Measurements from ENCODE around the gene AGAP1. TPM values are rescaled to one million over a fixed set of nuclear protein-coding genes. Genes with fewer than 3 reads are reported as not detected.

Gene AGAP1
- total RNA-seq, 1 donor from 2014 or later: 39.4 TPM

GRCh38 chr2:236119003-236119402, 625.2 kb downstream of the AGAP1 start:
- no peak overlapping the region for H3K27ac Mint-ChIP-seq (ENCODE audit: unreplicated experiment)
- H3K9me3 Mint-ChIP-seq (ENCODE audit: unreplicated experiment): no peaks in the 10 kb centered on the region
- FAIRE-seq: no peak

GRCh38 chr2:236119476-236119875, 625.6 kb downstream of the AGAP1 start:
- Histone ChIP-seq H3K4me3 (ENCODE audit: insufficient read depth, low read depth, low read length) (no peak overlapping the region), H4K20me1 (ENCODE audit: insufficient read depth, low read length) (no peaks in the 10 kb centered on the region), H3K79me2 (ENCODE audit: insufficient read depth, low read length) (no peaks in the 10 kb centered on the region), H3K27ac (ENCODE audit: low read depth, low read length) (no peak overlapping the region), H3K9me3 (ENCODE audit: insufficient read depth, low read depth, low read length) (no peaks in the 10 kb centered on the region), H3K27me3 (ENCODE audit: insufficient read depth, low read length) (no peaks in the 10 kb centered on the region), H2AFZ (ENCODE audit: low read depth, low read length) (no peak overlapping the region), H3K36me3 (ENCODE audit: insufficient read depth, low read length) (no peaks in the 10 kb centered on the region), H3K9ac (ENCODE audit: low read length) (no peak overlapping the region), H3K4me1 (ENCODE audit: insufficient read depth, low read length) (no peaks in the 10 kb centered on the region), H3K4me2 (ENCODE audit: low read length) (no peak overlapping the region)
- H3K36me3 Mint-ChIP-seq (ENCODE audit: low read depth, unreplicated experiment): peaks cover 10% of the 10 kb centered on the region
- no peak for DNase-seq (ENCODE audit: low read depth)
- peaks cover 1% of the 10 kb centered on the region for H3K27me3 Mint-ChIP-seq (ENCODE audit: low read depth, unreplicated experiment)
- H3K4me3 Mint-ChIP-seq (ENCODE audit: unreplicated experiment): no peak overlapping the region
- H3K9me3 Mint-ChIP-seq (ENCODE audit: unreplicated experiment): no peaks in the 10 kb centered on the region
- no peaks in the 10 kb centered on the region for H3K4me1 Mint-ChIP-seq (ENCODE audit: low read depth, unreplicated experiment)
- TF ChIP-seq EZH2 (IDR thresholded peaks at IDR 0.05; ENCODE audit: insufficient read depth, low read length): no peak
- TF ChIP-seq CTCF (IDR thresholded peaks at IDR 0.05; ENCODE audit: insufficient read depth, low read depth, low read length): no peak
- H3K27ac Mint-ChIP-seq (ENCODE audit: unreplicated experiment): no peak overlapping the region
- no peak for FAIRE-seq

More at GRCh38 chr2:236119003-236119402, 625.2 kb downstream of the AGAP1 start:
- no peak for DNase-seq (ENCODE audit: low read depth)
- Histone ChIP-seq H3K9ac (ENCODE audit: low read length) (no peak overlapping the region), H3K36me3 (ENCODE audit: insufficient read depth, low read length) (no peaks in the 10 kb centered on the region), H3K79me2 (ENCODE audit: insufficient read depth, low read length) (no peaks in the 10 kb centered on the region), H2AFZ (ENCODE audit: low read depth, low read length) (no peak overlapping the region), H3K4me2 (ENCODE audit: low read length) (no peak overlapping the region), H3K4me1 (ENCODE audit: insufficient read depth, low read length) (no peaks in the 10 kb centered on the region), H3K4me3 (ENCODE audit: insufficient read depth, low read depth, low read length) (no peak overlapping the region), H3K27me3 (ENCODE audit: insufficient read depth, low read length) (no peaks in the 10 kb centered on the region), H3K9me3 (ENCODE audit: insufficient read depth, low read depth, low read length) (no peaks in the 10 kb centered on the region), H3K27ac (ENCODE audit: low read depth, low read length) (no peak overlapping the region), H4K20me1 (ENCODE audit: insufficient read depth, low read length) (no peaks in the 10 kb centered on the region)
- H3K4me1 Mint-ChIP-seq (ENCODE audit: low read depth, unreplicated experiment): no peaks in the 10 kb centered on the region
- no peak overlapping the region for H3K4me3 Mint-ChIP-seq (ENCODE audit: unreplicated experiment)
- H3K36me3 Mint-ChIP-seq (ENCODE audit: low read depth, unreplicated experiment): peaks cover 8% of the 10 kb centered on the region
- peaks cover 1% of the 10 kb centered on the region for H3K27me3 Mint-ChIP-seq (ENCODE audit: low read depth, unreplicated experiment)
- no peak for TF ChIP-seq CTCF (IDR thresholded peaks at IDR 0.05; ENCODE audit: insufficient read depth, low read depth, low read length)
- TF ChIP-seq EZH2 (IDR thresholded peaks at IDR 0.05; ENCODE audit: insufficient read depth, low read length): no peak

- Histone ChIP-seq H4K20me1 (ENCODE audit: insufficient read depth, low read length) (no peaks in the 10 kb centered on the region), H3K27me3 (ENCODE audit: insufficient read depth, low read length) (no peaks in the 10 kb centered on the region), H3K9ac (ENCODE audit: low read length) (no peak overlapping the region), H3K9me3 (ENCODE audit: insufficient read depth, low read depth, low read length) (no peaks in the 10 kb centered on the region), H3K4me3 (ENCODE audit: insufficient read depth, low read depth, low read length) (no peak overlapping the region), H3K4me2 (ENCODE audit: low read length) (no peak overlapping the region), H2AFZ (ENCODE audit: low read depth, low read length) (no peak overlapping the region), H3K79me2 (ENCODE audit: insufficient read depth, low read length) (no peaks in the 10 kb centered on the region), H3K4me1 (ENCODE audit: insufficient read depth, low read length) (no peaks in the 10 kb centered on the region), H3K27ac (ENCODE audit: low read depth, low read length) (no peak overlapping the region), H3K36me3 (ENCODE audit: insufficient read depth, low read length) (no peaks in the 10 kb centered on the region)
- no peak for DNase-seq (ENCODE audit: low read depth)
- no peak for FAIRE-seq
- Mint-ChIP-seq H3K4me1 (ENCODE audit: low read depth, unreplicated experiment) (no peaks in the 10 kb centered on the region), H3K4me3 (ENCODE audit: unreplicated experiment) (no peak overlapping the region), H3K27me3 (ENCODE audit: low read depth, unreplicated experiment) (peaks cover 1% of the 10 kb centered on the region), H3K27ac (ENCODE audit: unreplicated experiment) (no peak overlapping the region), H3K9me3 (ENCODE audit: unreplicated experiment) (no peaks in the 10 kb centered on the region), H3K36me3 (ENCODE audit: low read depth, unreplicated experiment) (peaks cover 10% of the 10 kb centered on the region)
- no peak for TF ChIP-seq CTCF (IDR thresholded peaks at IDR 0.05; ENCODE audit: insufficient read depth, low read depth, low read length)
- no peak for TF ChIP-seq EZH2 (IDR thresholded peaks at IDR 0.05; ENCODE audit: insufficient read depth, low read length)
Measured at GRCh38 chr2:236120141-236120601, 626.3 kb downstream of the AGAP1 start.
